H1 (cell line): Measurements from ENCODE around the gene TMEM181. TPM values are rescaled to one million over a fixed set of nuclear protein-coding genes. Genes with fewer than 3 reads are reported as not detected.

ENCODE experiments used
- ATF3 ChIP-seq: IDR thresholded peaks from 2 replicates; pipeline ENCODE4 v1.6.1; 2011; ENCODE audit warnings: low read depth, mild to moderate bottlenecking, low read length; ENCODE audit not compliant: insufficient read depth
- JUND ChIP-seq: IDR thresholded peaks from 2 replicates; pipeline ENCODE4 v1.6.1; 2011; ENCODE audit warnings: mild to moderate bottlenecking, improper control_type of control experiment, low read length
- KDM4A ChIP-seq: IDR thresholded peaks from one replicate; pipeline ENCODE4 v1.7.1; 2012; ENCODE audit warnings: low read depth, mild to moderate bottlenecking, moderate library complexity, low read length, inconsistent platforms; ENCODE audit not compliant: severe bottlenecking
- NANOG ChIP-seq: IDR thresholded peaks from 2 replicates; pipeline ENCODE4 v1.6.1; 2011; ENCODE audit warnings: low read length, low read depth, mild to moderate bottlenecking, inconsistent platforms; ENCODE audit not compliant: insufficient read depth, poor library complexity, severe bottlenecking
- POLR2AphosphoS5 ChIP-seq: IDR thresholded peaks from 2 replicates; pipeline ENCODE4 v1.6.1; 2011; ENCODE audit warnings: low read depth, low read length
- RAD21 ChIP-seq, 2 experiments: IDR thresholded peaks in 1 of 2; conservative IDR thresholded peaks in 1 of 2; 2 replicates each; pipeline ENCODE4 v1.6.1; 2011; ENCODE audit warnings: low read depth in 2 of 2, low read length in 2 of 2, improper control_type of control experiment in 1 of 2, inconsistent platforms in 1 of 2, mild to moderate bottlenecking in 1 of 2, moderate library complexity in 1 of 2
- SAP30 ChIP-seq: fragments of 300-600 bp; sonication (generic); IDR thresholded peaks from 2 replicates; pipeline ENCODE4 v1.7.1; 2012; ENCODE audit warnings: low read length, moderate library complexity, mild to moderate bottlenecking, inconsistent platforms; ENCODE audit not compliant: insufficient read depth, insufficient replicate concordance
- polyA plus RNA-seq, 7 experiments: library from polyadenylated mRNA; depleted of rRNA in 3 of 7; stranded (reverse) in 5 of 7; unstranded in 2 of 7; fragments of >200 nt in 5 of 7; fragments of 200-250 nt in 2 of 7; gene quantifications; 1 replicate in 5 of 7; 2 replicates in 1 of 7; 4 replicates in 1 of 7; pipeline versions ENCODE4 v1.2.1 to v1.2.3, GENCODE V29; 2011 to 2013; ENCODE audit warnings: missing spikeins in 2 of 7, mixed read lengths in 2 of 7
- total RNA-seq: library from RNA; stranded (reverse); fragmentation: NEBNext Ultra II Directional; extraction: Animal tissue kit (Norgen Biotek cat#: 25700); gene quantifications from 2 replicates; pipeline ENCODE4 v1.2.1, GENCODE V29; 2021
- TF ChIP-seq, protein P1 (sequence below): fragments of 300-600 bp; sonication (generic); IDR thresholded peaks from 2 replicates; pipeline ENCODE4 v1.7.1; 2012; ENCODE audit warnings: low read length, moderate library complexity, mild to moderate bottlenecking, inconsistent platforms; ENCODE audit not compliant: insufficient replicate concordance

Gene TMEM181
- total and polyA plus RNA-seq, 2 of the 8 experiments (the other 6 are each of a cell fraction or from before 2014, with no cell fraction given) = 8.6 to 19.0 TPM

GRCh38 chr6:158643836-158644230 is 83.9 kb downstream of the TMEM181 start (continued):
- TF ChIP-seq, protein P1, sequence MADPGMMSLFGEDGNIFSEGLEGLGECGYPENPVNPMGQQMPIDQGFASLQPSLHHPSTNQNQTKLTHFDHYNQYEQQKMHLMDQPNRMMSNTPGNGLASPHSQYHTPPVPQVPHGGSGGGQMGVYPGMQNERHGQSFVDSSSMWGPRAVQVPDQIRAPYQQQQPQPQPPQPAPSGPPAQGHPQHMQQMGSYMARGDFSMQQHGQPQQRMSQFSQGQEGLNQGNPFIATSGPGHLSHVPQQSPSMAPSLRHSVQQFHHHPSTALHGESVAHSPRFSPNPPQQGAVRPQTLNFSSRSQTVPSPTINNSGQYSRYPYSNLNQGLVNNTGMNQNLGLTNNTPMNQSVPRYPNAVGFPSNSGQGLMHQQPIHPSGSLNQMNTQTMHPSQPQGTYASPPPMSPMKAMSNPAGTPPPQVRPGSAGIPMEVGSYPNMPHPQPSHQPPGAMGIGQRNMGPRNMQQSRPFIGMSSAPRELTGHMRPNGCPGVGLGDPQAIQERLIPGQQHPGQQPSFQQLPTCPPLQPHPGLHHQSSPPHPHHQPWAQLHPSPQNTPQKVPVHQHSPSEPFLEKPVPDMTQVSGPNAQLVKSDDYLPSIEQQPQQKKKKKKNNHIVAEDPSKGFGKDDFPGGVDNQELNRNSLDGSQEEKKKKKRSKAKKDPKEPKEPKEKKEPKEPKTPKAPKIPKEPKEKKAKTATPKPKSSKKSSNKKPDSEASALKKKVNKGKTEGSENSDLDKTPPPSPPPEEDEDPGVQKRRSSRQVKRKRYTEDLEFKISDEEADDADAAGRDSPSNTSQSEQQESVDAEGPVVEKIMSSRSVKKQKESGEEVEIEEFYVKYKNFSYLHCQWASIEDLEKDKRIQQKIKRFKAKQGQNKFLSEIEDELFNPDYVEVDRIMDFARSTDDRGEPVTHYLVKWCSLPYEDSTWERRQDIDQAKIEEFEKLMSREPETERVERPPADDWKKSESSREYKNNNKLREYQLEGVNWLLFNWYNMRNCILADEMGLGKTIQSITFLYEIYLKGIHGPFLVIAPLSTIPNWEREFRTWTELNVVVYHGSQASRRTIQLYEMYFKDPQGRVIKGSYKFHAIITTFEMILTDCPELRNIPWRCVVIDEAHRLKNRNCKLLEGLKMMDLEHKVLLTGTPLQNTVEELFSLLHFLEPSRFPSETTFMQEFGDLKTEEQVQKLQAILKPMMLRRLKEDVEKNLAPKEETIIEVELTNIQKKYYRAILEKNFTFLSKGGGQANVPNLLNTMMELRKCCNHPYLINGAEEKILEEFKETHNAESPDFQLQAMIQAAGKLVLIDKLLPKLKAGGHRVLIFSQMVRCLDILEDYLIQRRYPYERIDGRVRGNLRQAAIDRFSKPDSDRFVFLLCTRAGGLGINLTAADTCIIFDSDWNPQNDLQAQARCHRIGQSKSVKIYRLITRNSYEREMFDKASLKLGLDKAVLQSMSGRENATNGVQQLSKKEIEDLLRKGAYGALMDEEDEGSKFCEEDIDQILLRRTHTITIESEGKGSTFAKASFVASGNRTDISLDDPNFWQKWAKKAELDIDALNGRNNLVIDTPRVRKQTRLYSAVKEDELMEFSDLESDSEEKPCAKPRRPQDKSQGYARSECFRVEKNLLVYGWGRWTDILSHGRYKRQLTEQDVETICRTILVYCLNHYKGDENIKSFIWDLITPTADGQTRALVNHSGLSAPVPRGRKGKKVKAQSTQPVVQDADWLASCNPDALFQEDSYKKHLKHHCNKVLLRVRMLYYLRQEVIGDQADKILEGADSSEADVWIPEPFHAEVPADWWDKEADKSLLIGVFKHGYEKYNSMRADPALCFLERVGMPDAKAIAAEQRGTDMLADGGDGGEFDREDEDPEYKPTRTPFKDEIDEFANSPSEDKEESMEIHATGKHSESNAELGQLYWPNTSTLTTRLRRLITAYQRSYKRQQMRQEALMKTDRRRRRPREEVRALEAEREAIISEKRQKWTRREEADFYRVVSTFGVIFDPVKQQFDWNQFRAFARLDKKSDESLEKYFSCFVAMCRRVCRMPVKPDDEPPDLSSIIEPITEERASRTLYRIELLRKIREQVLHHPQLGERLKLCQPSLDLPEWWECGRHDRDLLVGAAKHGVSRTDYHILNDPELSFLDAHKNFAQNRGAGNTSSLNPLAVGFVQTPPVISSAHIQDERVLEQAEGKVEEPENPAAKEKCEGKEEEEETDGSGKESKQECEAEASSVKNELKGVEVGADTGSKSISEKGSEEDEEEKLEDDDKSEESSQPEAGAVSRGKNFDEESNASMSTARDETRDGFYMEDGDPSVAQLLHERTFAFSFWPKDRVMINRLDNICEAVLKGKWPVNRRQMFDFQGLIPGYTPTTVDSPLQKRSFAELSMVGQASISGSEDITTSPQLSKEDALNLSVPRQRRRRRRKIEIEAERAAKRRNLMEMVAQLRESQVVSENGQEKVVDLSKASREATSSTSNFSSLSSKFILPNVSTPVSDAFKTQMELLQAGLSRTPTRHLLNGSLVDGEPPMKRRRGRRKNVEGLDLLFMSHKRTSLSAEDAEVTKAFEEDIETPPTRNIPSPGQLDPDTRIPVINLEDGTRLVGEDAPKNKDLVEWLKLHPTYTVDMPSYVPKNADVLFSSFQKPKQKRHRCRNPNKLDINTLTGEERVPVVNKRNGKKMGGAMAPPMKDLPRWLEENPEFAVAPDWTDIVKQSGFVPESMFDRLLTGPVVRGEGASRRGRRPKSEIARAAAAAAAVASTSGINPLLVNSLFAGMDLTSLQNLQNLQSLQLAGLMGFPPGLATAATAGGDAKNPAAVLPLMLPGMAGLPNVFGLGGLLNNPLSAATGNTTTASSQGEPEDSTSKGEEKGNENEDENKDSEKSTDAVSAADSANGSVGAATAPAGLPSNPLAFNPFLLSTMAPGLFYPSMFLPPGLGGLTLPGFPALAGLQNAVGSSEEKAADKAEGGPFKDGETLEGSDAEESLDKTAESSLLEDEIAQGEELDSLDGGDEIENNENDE = no peak
- TF ChIP-seq ATF3 = no peak
- TF ChIP-seq POLR2AphosphoS5 = no peak
- no peak for TF ChIP-seq RAD21 (IDR thresholded peaks at IDR 0.05 in 1 of 2, conservative IDR thresholded peaks at IDR 0.05 in 1 of 2; ENCODE audit: low read depth in 2 of 2, low read length in 2 of 2)
- TF ChIP-seq NANOG = no peak
- TF ChIP-seq JUND = no peak
- no peak for TF ChIP-seq KDM4A
- no peak for TF ChIP-seq SAP30
